Superior temporal gyrus (tissue), 1 donor: ENCODE data around the gene DYNC1LI2.
"Not testable (repeated sequence)": the region's sequence is repeated elsewhere in the genome, so short reads cannot be mapped to it uniquely, and the experiment has no call there.

ENCODE experiments used
- DNase-seq: peaks from one replicate; pipeline ENCODE4 v3.0.0-alpha.2; 2016; ENCODE audit errors: extremely low spot score

DYNC1LI2 gene

DNA sequence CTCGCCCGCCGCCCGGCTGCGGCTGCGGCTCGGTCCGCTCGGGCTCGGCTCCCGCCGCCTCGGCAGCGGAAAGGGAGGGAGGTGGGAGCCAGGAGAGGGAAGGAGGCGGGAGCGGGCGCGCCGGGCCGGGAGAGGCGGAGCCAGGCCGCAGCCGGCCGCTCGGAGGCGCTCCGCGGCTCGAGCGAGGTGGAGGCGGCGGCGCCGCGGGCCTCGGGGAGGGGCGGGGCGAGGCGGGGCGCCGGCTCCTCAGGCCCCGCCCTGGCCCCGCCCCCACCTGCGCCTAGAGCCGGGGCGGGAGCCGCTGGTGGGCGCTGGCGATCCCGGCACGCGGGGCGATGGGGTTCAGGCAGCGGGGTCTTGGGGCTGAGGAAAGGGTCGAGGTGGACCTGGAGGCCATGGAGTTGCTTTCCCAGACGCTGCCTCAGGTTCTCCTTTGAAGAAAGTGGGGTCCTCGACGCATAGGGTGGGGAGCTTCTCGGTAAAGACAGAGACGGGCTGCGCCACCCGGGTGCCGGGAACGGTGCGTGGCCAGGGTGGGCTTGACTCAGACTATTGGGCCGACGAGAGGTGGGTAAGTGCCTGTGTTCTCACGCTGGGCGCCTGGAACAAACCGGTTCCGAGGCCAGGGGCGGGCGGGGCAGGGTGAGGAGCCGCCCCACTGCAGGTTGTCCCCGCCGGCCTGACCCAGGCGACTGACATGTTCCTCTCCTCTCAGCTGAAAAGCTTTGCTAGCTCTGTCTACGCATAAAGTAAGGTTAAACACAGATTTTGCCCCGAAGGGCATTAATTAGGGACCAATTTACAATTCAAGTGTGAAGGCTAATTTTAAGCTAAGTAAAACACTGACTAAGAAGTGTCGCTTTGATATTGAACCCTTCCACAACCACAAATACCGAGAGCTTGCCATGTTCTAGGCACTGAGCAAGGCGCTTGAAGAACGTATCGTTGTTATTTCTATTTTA is 54.5 kb downstream of the DYNC1LI2 start, which contains the start of gene CMTM4:
TSS of gene CMTM4 (minus strand) at position 75 of the 962 bp plus-strand sequence. CDS start 218 bp downstream, outside the sequence.
- DNase-seq = peak; percentile 86

DNA sequence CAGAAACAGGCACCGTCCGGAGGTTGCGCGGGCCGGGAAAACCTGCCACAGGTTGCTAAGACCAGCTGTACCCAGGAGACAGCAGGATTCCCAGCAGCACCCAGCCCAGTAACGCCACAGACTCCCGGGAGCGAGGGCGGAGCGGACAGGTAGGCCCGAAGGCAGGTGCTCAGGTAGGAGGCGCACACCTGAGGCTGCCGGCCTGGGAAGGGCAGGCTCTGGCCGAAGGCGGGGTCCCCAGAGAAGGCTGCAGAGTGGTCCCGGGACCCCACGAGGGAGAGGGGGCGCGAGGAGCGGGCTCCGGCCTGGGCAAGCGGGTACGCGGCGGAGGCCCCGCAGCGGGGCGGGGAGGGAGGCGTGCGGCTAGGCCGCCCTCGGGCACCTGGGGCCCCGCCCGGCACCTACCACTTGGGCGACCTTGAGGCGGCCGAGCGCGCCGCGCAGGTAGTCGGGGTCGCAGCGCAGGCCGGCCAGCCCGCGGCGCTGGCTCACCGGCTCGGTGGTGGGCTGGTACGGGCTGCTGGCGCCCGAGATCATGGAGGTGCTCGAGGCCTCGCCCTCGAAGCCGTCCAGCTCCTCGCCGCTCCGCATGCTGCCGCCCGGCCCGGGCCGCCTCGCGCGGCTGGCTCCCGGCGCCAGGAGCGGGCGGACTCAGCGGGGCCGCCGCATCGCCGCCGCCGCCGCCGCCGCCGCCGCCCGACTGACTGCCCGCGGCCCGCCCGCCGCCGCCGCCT is 55.3 kb downstream of the DYNC1LI2 start:
- DNase-seq = no peak

DNA sequence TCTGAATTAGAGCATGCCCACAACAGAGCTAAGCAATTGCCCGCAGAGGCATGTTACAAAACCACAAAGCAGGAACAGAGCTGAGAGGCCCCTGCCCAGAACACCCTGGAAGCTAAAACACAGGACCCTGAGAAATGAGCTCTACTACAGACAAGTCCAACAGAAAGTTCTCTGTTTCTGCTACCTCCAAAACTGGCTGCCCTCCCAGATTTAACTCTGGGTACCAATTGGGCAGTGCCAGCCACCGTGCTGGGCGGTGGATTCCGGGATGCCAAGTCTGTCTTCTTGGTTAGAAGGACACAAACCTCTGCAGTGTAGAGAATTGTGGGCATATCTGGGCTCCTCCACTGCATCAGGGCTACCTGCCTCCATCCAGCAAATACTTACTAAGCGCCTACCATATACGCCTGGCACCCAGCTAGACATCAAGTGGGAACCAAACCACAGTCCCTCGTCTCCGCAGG is 55.9 kb downstream of the DYNC1LI2 start:
- DNase-seq = peak; percentile 61

DNA sequence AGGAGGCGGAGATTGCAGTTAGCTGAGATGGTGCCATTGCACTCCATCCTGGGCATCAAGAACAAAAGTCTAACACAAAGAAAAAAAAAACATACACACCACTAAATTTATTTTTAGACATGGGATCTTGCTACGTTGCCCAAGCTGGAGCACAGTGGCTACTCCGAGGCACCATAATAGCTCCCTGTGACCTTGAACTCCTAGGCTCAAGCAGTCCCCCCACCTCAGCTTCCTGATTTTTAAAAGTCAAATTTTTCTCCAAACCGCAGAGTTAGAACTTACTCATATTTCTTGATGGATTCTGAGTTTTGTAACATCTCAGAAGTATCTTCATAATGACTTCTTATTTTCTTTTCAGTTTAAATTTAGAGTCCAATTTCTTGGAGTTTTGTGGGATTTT is 58.3 kb downstream of the DYNC1LI2 start:
- no peak for DNase-seq

DNA sequence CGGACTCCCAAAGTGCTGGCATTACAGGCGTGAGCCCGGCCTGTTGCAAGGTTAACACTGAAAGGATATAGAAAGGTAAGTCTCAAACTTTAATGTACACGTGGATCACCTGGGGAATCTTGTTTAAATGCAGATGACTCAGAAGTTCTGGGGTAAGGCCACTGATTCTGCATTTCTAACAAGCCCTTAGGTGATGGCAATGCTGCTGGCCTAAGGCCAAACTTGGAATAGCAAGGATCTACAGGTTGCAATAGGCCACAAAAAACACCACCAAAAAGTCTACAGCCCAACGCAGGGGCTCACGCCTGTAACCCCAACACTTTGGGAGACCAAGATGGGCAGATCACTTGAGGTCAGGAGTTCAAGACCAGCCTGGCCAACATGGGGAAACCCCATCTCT is 59.1 kb downstream of the DYNC1LI2 start:
- no peak for DNase-seq

DNA sequence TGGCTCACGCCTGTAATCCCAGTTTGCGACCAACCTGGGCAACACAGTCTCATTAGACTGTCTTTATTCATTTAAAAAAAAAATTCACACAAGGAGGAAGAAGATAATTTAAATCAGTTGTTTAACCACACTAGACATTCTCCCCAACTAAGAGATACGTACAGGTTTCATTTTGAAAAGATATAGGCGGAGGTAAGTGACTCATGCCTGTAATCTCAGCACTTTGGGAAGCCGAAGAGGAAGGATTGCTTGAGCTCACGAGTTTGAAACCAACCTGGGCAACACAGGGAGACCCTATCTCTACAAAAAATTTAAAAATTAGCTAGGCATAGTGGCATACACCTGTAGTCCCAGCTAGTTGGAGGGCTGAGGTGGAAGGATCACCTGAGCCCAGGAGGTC is 60.2 kb downstream of the DYNC1LI2 start:
- DNase-seq = no peak

DNA sequence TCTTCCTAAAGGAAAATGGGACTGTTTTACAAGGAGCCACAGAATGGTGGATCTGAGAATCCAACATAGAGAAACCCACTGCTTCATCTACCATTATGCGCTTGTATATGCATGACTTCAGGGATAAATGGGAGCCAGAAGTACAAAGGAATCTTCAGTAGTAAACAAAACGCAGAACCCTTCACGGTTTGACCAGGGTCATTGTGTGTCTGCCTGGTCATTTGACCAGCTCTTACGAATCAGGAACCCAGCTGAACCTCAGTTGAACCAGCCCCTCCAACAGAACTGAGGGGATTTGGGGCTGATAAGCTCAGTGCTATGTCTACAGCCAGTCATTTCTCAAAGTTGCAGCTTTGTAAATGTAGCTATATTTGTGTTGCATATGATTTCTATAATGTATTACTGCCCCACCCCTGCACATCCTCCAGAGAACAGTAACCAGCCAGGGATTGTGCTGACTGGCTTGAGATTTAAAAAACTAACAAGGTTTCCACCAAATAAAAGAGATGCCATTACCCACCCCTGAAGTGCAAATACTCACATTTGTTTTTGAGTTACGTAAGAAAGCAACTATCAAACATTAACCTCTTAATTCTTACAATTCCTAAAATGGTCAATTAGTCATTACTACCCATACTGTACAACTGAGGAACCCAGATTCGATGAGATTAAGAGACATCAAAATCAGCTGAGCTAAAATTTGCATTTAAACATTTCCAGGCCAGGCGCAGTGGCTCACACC is 61.1 kb downstream of the DYNC1LI2 start:
- DNase-seq = peak; percentile 82

DNA sequence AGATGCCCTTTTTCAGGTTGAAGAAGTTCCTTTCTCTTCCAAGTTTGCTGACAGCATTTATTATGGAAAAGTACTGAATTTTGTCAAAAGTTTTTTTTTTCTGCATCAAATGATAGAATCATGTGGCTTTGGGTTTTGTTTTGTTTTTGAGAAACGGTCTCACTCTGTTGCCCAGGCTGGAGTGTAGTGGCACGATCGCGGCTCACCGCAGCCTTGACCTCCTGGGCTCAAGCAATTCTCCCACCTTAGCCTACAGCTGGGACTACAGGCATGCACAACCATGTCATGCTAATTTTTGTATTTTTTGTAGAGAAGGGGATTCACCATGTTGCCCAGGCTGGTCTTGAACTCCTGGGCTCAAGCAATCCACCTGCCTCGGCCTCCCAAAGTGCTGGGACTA is 62.1 kb downstream of the DYNC1LI2 start:
- DNase-seq = no peak

DNA sequence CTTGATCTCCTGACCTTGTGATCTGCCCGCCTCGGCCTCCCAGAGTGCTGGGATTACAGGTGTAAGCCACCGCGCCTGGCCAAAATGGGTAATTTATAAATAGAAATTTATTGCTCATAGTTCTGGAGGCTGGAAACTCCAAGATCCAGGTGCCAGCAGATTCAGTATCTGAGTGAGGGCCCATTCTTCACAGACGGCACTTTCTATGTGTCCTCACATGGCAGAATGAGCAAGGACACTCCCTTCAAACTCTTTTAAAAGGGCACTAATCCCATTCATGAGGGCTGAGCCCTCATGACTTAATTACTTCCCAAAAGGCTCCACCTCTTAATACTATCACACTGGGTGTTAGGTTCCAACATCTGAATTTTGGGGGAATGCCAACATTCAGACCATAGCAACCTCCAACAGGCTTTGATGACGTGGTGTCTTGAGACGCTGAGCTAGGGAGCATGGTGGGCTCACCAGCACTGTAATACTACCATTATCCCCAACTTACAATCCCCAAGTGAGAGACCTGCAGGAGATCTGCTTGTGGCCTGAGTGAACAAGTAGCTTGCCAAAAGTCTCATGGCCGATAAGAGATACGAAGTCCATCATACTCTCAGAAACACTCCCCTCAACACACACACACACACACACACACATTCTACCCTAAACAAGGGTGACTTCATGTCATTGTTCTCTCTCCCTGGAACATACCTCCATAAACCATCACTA is 63.3 kb downstream of the DYNC1LI2 start:
- DNase-seq = no peak

DNA sequence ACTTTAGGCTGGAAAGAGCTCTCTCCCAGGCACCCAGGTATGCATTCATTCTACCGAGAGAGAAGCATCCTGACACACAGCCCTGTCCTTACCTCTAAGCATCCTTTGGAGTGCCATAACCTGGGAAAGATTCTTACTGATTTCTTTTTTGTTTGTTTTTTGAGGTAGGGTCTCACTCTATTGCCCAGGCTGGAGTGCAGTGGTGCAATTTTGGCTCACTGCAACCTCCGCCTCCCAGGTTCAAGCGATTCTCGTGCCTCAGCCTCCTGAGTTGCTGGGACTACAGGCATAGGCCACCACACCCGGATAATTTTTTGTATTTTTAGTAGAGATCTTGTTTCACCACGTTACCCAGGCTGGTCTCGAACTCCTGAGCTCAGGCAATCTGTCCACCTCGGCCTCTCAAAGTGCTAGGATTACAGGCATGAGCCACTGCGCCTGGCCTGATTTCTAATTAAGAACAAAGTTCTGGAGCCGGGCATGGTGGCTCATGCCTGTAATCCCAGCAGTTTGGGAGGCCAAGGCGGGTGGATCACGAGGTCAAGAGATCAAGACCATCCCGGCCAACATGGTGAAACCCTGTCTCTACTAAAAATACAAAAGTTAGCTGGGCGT is 65.8 kb downstream of the DYNC1LI2 start:
- not testable (repeated sequence) for DNase-seq

DNA sequence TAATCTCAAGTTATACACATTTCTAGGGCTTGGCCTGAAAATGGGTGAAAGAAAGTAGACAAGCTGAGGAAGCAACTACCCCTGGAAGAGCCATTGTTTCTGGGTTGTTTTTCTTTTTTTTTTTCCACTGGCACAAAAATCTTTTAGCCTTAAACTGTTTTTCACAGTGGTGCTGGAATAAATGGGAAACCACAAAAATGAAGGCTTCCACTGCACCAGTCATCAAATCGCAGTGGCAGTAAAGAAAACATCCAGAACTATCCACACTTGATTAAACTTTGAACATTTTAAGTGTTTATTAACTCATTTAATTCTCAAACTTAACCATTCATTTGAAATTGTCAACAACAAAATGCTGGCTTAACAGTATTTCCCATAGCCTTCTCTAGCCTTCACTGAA is 69.1 kb downstream of the DYNC1LI2 start:
- DNase-seq = no peak

DNA sequence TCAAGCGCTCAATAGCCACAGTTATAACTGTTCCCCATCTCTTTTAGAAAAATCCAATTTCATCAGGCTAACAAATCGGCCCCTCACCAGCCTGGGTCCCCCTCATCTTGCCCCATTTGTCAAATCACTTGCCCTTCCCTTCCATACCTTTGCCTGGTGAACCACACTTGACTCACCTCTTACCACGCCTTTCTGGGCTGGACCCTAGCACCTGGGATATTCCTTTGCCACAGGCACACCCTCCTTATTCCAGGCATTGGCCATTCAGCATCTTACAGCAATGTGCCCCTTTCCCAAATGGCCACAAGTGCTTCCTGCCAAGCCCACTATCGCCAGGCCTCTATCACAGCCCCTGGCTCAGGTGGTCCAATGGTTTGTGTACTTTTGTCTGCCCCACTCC is 69.7 kb downstream of the DYNC1LI2 start:
- no peak for DNase-seq

DNA sequence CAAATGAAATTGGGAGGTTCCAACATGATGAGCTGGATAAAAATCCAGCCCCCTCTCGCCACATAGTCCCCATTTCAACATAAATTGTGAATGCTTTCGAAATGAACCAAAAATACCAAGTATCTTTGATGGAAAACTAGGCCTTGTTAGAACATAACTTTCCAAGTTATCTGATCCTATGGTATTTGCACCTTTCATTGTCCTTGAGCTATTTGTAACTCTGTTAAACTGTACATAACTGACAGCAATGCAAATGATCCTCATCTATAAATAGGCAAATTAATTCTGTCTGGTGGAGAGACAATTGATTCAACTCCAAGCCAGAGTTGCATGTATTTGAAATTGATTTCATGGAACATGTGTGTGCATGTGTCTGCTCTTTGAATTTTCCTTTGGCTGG is 73.1 kb downstream of the DYNC1LI2 start:
- no peak for DNase-seq

DNA sequence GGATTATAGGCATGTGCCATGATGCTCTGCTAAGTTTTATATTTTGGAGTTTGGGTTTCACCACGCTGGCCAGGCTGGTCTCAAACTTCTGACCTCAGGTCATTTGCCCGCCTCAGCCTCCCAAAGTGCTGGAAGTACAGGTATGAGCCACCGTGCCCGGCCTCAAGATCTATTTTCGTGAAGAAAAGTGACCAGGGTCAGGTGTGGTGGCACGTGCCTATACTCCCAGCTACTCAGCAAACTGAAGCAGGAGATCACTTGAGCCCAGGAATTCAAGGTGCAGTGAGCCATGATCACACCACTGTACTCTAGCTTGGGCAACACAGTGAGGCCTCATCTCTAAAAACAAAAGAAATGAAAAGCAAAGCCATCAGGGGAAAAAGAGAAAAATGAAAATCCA is 73.6 kb downstream of the DYNC1LI2 start:
- DNase-seq = no peak

DNA sequence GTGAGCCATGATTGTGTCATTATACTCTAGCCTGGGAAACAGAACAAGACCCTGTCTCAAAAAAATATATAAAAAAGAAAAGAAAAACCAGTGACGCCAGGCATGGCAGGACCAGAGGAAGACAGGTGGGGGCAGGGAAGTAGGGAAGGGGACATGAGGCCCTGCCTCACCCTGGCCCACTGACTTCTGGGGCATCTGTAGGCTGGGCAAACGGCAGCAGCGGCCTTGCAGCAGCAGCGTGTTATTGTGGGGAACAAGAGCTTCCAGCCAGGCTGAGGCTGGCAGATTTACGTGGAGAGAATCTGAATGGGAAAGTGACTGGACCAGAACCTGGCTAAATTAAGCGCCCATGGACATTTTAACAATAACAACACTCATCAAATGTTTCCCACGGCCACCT is 74.2 kb downstream of the DYNC1LI2 start:
- DNase-seq = no peak

DNA sequence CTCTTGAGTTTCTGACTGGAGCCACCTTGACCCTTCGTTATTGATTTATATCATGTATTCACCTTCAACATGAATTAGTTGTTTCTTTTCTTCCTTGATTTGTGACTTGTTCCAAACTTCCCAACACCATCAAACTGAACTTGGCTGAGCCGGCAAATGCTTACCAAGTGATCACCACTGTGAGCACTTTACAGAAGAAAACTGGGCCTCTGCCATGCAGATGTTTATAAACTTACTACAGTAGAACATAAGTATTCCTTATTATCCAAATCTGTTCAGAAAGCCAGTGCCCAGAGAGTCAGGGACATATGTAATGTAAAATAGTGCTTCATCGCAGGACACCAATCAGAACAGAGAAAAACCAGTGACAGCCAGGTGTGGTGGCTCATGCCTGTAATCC is 74.8 kb downstream of the DYNC1LI2 start:
- no peak for DNase-seq

DNA sequence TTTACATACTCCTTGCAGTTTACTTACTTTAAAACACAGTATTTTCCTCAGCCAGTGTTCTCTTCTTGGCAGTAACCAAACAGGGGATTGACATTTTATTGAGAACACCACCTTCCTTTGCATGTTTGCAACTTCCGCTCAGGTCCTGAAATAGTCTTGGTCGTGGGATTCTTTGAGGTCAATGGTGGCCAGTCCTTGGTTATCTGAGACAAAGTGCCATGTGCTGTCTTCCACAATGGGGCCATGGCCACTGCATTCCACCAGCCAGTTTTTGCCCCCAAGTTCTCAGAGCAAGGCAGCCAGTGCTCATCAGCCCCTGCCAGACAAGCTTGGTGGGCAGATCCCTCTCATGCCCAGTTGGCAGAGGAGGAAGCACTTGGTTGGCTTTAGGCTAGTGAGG is 77.7 kb downstream of the DYNC1LI2 start:
- no peak for DNase-seq
